HL-60/S4 (cell line): ENCODE measurements around the gene DDX28.

ENCODE experiments used
- in situ Hi-C: fragments of 300-500 bp; cut with MboI; formaldehyde crosslinking; loops from 2 replicates; pipeline ENCODE4 v1.14.3; 2022; ENCODE audit warnings: low sequenced_read_pairs

DDX28 gene, protein sequence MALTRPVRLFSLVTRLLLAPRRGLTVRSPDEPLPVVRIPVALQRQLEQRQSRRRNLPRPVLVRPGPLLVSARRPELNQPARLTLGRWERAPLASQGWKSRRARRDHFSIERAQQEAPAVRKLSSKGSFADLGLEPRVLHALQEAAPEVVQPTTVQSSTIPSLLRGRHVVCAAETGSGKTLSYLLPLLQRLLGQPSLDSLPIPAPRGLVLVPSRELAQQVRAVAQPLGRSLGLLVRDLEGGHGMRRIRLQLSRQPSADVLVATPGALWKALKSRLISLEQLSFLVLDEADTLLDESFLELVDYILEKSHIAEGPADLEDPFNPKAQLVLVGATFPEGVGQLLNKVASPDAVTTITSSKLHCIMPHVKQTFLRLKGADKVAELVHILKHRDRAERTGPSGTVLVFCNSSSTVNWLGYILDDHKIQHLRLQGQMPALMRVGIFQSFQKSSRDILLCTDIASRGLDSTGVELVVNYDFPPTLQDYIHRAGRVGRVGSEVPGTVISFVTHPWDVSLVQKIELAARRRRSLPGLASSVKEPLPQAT

DNA sequence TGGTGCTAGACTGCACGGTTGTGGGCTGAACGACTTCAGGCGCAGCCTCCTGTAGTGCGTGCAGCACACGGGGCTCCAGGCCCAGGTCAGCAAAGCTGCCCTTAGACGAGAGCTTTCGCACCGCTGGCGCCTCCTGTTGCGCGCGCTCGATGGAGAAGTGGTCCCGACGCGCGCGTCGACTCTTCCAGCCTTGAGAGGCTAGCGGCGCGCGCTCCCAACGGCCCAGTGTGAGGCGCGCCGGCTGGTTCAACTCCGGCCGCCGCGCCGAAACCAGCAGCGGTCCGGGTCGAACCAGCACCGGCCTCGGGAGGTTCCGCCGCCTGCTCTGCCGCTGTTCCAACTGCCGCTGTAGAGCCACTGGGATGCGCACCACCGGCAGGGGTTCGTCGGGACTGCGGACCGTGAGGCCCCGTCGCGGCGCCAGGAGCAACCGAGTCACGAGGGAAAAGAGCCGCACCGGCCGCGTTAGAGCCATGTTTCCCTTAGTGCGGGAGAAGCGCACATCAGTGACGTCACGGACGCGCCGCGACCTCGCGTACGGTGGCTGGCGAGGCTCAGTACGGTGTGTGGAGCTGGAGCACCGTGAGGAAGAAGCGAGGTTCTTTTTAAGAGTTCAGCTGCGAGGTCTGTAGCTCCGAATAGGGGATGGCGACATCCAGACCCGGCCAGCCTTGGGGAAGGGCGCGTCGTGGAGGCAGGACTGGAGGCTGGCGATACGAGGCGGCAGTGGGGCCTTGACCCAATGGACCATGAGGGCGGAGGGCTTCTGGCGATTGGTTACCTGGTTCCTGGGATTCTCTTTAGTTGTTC, at the start of gene DDX28, which contains the start of gene DUS2:
DDX28 (minus strand) TSS at position 505 of the 810 bp plus-strand sequence; CDS start at position 475, 30 bp downstream.
DUS2 (plus strand) TSS at position 557 of the 810 bp plus-strand sequence. CDS start 14,740 bp downstream, outside the sequence.
- in situ Hi-C loops = no loop called here

DNA sequence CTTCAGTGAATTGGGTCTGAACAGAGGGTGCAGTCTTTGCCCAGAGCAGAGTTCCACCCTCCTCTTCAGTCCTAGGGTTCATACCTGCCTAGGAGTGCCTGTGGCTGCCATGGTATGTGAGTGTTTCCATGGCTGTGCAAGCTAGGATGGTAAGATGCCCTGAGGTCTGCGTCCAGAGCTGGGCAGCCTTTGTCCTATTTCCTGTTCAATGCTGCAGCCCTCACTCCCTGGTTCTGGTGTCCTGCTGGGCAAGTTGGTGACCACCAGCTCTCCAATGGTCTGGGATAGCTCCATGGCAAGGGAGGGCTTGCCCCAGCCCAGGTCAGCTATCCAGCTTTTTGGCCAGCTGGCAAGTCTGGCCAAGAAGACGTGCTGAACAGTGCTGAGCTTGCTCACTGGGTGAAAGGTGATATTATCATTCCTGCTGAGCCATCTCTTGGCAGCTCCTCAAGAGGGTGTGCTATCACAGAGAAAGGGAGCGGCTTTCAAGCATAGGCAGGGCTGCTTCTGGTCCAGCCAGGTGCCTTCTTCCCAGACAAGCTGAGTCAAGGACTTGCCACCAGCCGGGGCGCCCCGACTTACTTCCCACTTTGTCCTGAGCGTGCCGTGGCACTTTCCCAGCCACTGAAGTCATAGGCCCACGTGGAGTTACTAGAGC, 49.1 kb upstream of the DDX28 start:
- in situ Hi-C loops = no loop called here

- in situ Hi-C loops = no loop called here
These were observed 48.5 kb upstream of the DDX28 start for GRCh38 chr16:68071518-68071901.

DNA sequence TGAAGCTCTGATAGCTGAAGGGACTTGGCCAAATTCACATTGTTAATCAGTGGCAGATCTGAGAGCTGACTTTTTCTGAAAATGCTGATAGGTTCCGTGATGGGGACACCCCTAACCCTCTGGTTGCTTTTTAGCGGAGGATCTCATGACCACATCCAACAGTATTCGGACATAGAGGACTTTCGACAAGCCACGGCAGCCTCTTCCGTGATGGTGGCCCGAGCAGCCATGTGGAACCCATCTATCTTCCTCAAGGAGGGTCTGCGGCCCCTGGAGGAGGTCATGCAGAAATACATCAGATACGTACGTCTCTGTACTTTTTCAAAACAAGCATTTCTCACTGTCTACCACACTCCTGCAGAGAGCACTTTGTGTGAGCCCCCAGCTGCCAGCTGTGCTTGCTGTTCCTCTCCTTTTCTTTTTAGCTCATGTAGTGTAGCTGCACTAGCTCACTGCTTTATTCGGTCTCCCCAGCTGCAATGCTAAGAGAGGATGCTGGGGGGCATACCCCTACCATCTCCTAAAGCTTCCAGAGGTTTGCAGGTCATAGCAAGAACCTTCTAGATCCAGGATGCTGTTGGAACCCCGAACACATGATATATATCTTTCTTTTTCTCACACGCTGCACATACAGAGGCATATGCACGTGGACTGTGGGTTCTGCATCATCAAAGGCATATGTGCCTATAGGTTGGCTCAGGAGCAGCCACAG, 47.9 kb upstream of the DDX28 start:
- in situ Hi-C loops = no loop called here

GRCh38 chr16:68070249-68070730, 47.3 kb upstream of the DDX28 start:
- in situ Hi-C loops = no loop called here

GRCh38 chr16:68069511-68070248, 46.6 kb upstream of the DDX28 start:
- in situ Hi-C loops = no loop called here

GRCh38 chr16:68068926-68069325, 45.9 kb upstream of the DDX28 start:
- in situ Hi-C loops = no loop called here

DNA sequence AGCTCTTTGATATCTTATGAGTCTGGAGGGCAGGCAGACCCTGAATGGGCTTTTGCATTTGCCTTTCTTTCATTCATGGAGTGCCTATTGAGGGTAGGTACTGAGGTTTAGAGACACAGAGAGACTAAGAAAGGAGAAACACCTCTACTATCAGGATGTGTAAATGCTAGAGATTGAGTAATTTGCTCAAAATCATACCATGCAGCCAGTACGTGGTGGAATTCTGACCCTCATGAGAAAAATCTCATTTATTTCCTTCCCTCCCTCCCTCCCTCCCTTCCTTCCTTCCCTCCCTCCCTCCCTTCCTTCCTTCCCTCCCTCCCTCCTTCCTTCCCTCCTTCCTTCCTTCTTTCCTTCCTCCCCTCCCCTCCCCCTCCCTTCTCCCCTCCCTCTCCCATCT, 43.7 kb upstream of the DDX28 start:
- in situ Hi-C loops = no loop called here

GRCh38 chr16:68065716-68066305, 42.8 kb upstream of the DDX28 start:
- in situ Hi-C loops = no loop called here

- in situ Hi-C loops = no loop called here
These were observed 41.8 kb upstream of the DDX28 start for GRCh38 chr16:68064791-68065365.

DNA sequence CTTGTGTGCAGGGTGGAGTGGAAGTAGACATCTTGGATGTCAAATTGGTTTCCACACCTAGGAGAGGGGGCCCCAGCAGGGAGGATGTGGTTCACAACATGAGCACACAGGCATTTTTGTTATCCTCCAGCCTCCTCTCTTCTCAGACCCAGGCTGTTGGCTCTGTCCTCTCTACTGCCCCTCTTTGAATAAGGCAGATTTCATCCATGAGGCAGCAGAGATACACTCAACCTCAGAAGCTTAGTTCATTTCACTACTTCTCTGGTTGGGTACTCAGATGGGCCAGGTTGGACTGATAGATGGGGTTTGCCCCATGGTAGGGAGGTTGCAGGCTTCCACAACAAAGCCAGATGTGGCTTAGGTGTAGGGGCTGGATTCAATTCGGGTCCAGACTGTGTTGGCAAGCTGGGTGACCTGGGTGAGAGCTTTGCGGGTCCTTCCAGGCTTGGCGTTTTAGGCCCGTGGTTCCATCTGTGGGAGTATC, 39.9 kb upstream of the DDX28 start:
- in situ Hi-C loops = no loop called here

DNA sequence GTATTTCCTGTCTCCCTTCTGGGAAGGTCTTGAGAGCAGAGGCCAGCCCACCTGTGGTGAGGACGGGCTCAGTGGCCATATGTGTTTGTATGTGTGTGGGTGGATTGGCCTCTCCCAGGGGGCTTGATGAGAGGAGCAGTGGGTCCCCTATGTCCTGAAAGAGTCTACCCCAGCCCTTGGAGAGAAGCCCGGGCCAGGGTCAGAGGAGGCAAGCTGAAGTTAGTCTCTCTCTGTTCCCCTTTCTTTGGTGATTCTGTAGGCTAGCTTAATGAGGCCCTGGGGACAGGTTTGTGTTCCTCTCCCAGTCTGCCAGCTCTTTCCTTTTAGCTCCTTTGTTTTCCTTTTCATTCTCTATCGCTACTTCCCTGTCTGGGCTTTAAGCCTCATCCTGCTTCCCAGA, 38.4 kb upstream of the DDX28 start:
- in situ Hi-C loops = no loop called here

GRCh38 chr16:68059804-68060203, 36.8 kb upstream of the DDX28 start:
- in situ Hi-C loops = no loop called here

- in situ Hi-C loops = no loop called here
These were observed 32.4 kb upstream of the DDX28 start for GRCh38 chr16:68055395-68055794.

- in situ Hi-C loops = loop anchor here (10.0 kb wide), 1 partner anchor 235 kb away; no protein-coding TSS in a partner anchor
These were observed 26.4 kb upstream of the DDX28 start for GRCh38 chr16:68049449-68049848.

DNA sequence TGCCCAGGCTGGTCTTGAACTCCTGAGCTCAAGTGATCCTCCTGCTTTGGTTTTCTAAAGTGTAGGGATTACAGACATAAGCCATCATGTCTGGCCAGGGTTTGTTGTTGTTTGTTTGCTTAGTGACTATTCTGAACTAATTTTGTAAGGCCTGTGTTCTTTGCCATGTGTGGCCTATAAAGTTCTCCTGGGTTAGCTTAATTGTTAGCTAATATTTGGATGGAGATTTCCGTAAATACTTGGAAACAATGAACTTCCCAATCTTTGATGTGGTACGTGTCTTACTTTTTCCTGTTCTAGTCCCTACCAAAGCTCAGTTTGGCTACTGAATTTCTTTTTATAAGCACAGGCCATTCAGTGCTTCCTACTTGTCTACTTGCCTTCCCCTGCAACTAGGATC, 25.0 kb upstream of the DDX28 start:
- in situ Hi-C loops = loop anchor here (10.0 kb wide), 1 partner anchor 233 kb away; no protein-coding TSS in a partner anchor

DNA sequence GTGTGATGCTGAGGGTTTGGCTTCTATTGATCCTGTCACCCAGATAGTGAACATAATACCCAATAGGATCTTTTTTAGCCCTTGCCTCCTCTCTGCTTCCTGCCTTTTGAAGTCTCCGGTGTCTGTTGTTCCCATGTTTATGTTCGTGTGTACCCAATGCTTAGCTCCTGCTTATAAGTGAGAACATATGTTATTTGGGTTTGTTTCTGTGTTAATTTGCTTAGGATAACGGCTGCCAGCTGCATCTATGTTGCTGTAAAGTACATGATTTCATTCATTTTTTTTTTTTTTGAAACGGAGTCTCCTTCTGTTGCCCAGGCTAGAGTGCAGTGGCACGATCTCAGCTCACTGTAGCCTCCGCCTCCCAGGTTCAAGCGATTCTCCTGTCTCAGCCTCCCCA, 23.1 kb upstream of the DDX28 start:
- in situ Hi-C loops = loop anchor here (10.0 kb wide), 1 partner anchor 231 kb away; no protein-coding TSS in a partner anchor

DNA sequence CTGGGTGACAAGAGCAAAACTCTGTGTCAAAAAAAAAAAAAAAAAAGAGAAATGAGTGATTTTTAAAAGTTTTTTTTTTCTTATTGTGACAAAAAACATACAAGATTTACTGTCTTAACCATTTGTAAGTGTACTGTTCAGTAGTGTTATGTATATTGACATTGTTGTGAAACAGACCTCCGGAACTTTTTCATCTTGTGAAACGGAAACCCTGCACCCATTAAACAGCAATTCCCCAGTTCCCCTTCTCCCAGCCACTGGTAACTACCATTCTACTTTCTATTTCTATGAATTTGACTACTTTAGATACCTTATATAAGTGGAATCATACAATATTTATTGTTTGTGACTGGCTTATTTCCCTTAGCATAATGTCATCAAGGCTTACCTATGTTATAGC, 18.8 kb upstream of the DDX28 start:
- in situ Hi-C loops = loop anchor here (10.0 kb wide), 1 partner anchor 227 kb away; no protein-coding TSS in a partner anchor
